Fibroblast of skin of abdomen (primary cell): ENCODE data around the gene ZDHHC13.

Experiments
- DNase-seq: peaks from one replicate; pipeline ENCODE4 v3.0.0-alpha.2; 2013

ZDHHC13 gene

GRCh38 chr11:19168090-19168489 is 51.1 kb downstream of the ZDHHC13 start:
- DNase-seq, result no peak

GRCh38 chr11:19173004-19173689 is 56.2 kb downstream of the ZDHHC13 start:
- no peak for DNase-seq

GRCh38 chr11:19173964-19174638 is 57.1 kb downstream of the ZDHHC13 start:
- DNase-seq, result no peak

GRCh38 chr11:19176629-19177186 is 59.7 kb downstream of the ZDHHC13 start:
- no peak for DNase-seq

- no peak for DNase-seq
Observed at GRCh38 chr11:19181531-19182261, 64.7 kb downstream of the ZDHHC13 start.

GRCh38 chr11:19183646-19184045 is 66.7 kb downstream of the ZDHHC13 start:
- no peak for DNase-seq

GRCh38 chr11:19185036-19185435 is 68.1 kb downstream of the ZDHHC13 start:
- DNase-seq, result no peak

- DNase-seq, result no peak
Observed at GRCh38 chr11:19185516-19186052, 68.6 kb downstream of the ZDHHC13 start.

GRCh38 chr11:19187114-19187832 is 70.3 kb downstream of the ZDHHC13 start:
- no peak for DNase-seq

GRCh38 chr11:19187833-19188258 is 70.9 kb downstream of the ZDHHC13 start:
- DNase-seq, result no peak

GRCh38 chr11:19191530-19192169 is 74.7 kb downstream of the ZDHHC13 start:
- DNase-seq, result no peak

GRCh38 chr11:19193916-19194315 is 76.9 kb downstream of the ZDHHC13 start:
- DNase-seq, result no peak

- DNase-seq, result no peak
Observed at GRCh38 chr11:19194620-19195308, 77.8 kb downstream of the ZDHHC13 start.

- no peak for DNase-seq
Observed at GRCh38 chr11:19196432-19196831, 79.5 kb downstream of the ZDHHC13 start.

GRCh38 chr11:19199048-19199447 is 82.1 kb downstream of the ZDHHC13 start:
- DNase-seq, result no peak

GRCh38 chr11:19199771-19200170 is 82.8 kb downstream of the ZDHHC13 start:
- no peak for DNase-seq

GRCh38 chr11:19200410-19201201 is 83.6 kb downstream of the ZDHHC13 start:
- DNase-seq, result peak; percentile 64

- DNase-seq, result peak; percentile 22
Observed at GRCh38 chr11:19201737-19202605, 85.0 kb downstream of the ZDHHC13 start, which contains the start of gene CSRP3. CSRP3 (minus strand) TSS chr11:19201983; CDS start chr11:19192448, 9,535 bp downstream.

GRCh38 chr11:19204836-19205235 is 87.9 kb downstream of the ZDHHC13 start:
- DNase-seq, result no peak
